ENCODE data around the gene AUTS2. TPM values are rescaled to one million over a fixed set of nuclear protein-coding genes. Genes with fewer than 3 reads are reported as not detected.

AUTS2 gene
- polyA plus RNA-seq, 1 experiment = 0.54 TPM

- CTCF ChIA-PET = no interaction called here
Measured at GRCh38 chr7:69883399-69883891, 285.2 kb downstream of the AUTS2 start.

GRCh38 chr7:69885431-69885830 is 287.2 kb downstream of the AUTS2 start:
- ChIA-PET POLR2A (no interaction called here), CTCF (no interaction called here)
- no peak for DNase-seq (ENCODE audit: low read depth)
- Histone ChIP-seq H3K27me3 (ENCODE audit: control insufficient read depth, insufficient read depth, low read length) (no peaks in the 10 kb centered on the region), H3K4me3 (ENCODE audit: low read depth, low read length) (no peak overlapping the region), H3K36me3 (ENCODE audit: control insufficient read depth, insufficient read depth, low read length) (no peaks in the 10 kb centered on the region)
- TF ChIP-seq CTCF (IDR thresholded peaks at IDR 0.05; ENCODE audit: insufficient read depth, low read depth, low read length) = no peak

More at GRCh38 chr7:69883399-69883891, 285.2 kb downstream of the AUTS2 start:
- Histone ChIP-seq H3K36me3 (ENCODE audit: control insufficient read depth, insufficient read depth, low read length) (no peaks in the 10 kb centered on the region), H3K27me3 (ENCODE audit: control insufficient read depth, insufficient read depth, low read length) (no peaks in the 10 kb centered on the region), H3K4me3 (ENCODE audit: low read depth, low read length) (no peak overlapping the region)
- DNase-seq (ENCODE audit: low read depth) = no peak
- POLR2A ChIA-PET = no interaction called here
- no peak for TF ChIP-seq CTCF (IDR thresholded peaks at IDR 0.05; ENCODE audit: insufficient read depth, low read depth, low read length)

- TF ChIP-seq CTCF (IDR thresholded peaks at IDR 0.05; ENCODE audit: insufficient read depth, low read depth, low read length) = no peak
- Histone ChIP-seq H3K27me3 (ENCODE audit: control insufficient read depth, insufficient read depth, low read length) (no peaks in the 10 kb centered on the region), H3K4me3 (ENCODE audit: low read depth, low read length) (no peak overlapping the region), H3K36me3 (ENCODE audit: control insufficient read depth, insufficient read depth, low read length) (no peaks in the 10 kb centered on the region)
- POLR2A ChIA-PET = no interaction called here
- DNase-seq (ENCODE audit: low read depth) = no peak
- CTCF ChIA-PET = no interaction called here
Measured at GRCh38 chr7:69889338-69889975, 291.2 kb downstream of the AUTS2 start.

GRCh38 chr7:69889976-69890351 is 291.7 kb downstream of the AUTS2 start:
- no peak for DNase-seq (ENCODE audit: low read depth)
- Histone ChIP-seq H3K27me3 (ENCODE audit: control insufficient read depth, insufficient read depth, low read length) (no peaks in the 10 kb centered on the region), H3K36me3 (ENCODE audit: control insufficient read depth, insufficient read depth, low read length) (no peaks in the 10 kb centered on the region), H3K4me3 (ENCODE audit: low read depth, low read length) (no peak overlapping the region)
- no peak for TF ChIP-seq CTCF (IDR thresholded peaks at IDR 0.05; ENCODE audit: insufficient read depth, low read depth, low read length)
- POLR2A ChIA-PET = no interaction called here
- CTCF ChIA-PET = no interaction called here

GRCh38 chr7:69892790-69893189 is 294.5 kb downstream of the AUTS2 start:
- no peak for DNase-seq (ENCODE audit: low read depth)
- no peaks in the 10 kb centered on the region for H3K27me3 ChIP-seq (ENCODE audit: control insufficient read depth, insufficient read depth, low read length)
- ChIA-PET POLR2A (no interaction called here), CTCF (interaction anchor here (0.9 kb wide), 1 partner anchor 805 kb away, joined by 3 read pairs; no protein-coding TSS in a partner anchor)
- TF ChIP-seq CTCF (IDR thresholded peaks at IDR 0.05; ENCODE audit: insufficient read depth, low read depth, low read length) = no peak
- no peaks in the 10 kb centered on the region for H3K36me3 ChIP-seq (ENCODE audit: control insufficient read depth, insufficient read depth, low read length)
- no peak overlapping the region for H3K4me3 ChIP-seq (ENCODE audit: low read depth, low read length)

Measured in BJ (cell line).